Thyroid gland (tissue), 4 donors: ENCODE measurements around the gene ARMS2.

ENCODE experiments used
- POLR2A ChIP-seq, 2 donors: fragments of 450-650 bp; IDR thresholded peaks; one replicate each; pipeline ENCODE4 v1.6.1; 2017; ENCODE audit warnings: antibody characterized with exemption in 2 of 2, mild to moderate bottlenecking in 2 of 2, moderate library complexity in 1 of 2
- TF ChIP-seq, protein P1 (sequence below), 6 experiments: fragments of 200-600 bp in 3 of 6; fragments of 450-650 bp in 3 of 6; sonication (generic) in 3 of 6; IDR thresholded peaks; one replicate each; pipeline ENCODE4 v1.5.1; 2016 to 2019; ENCODE audit warnings: antibody characterized with exemption in 6 of 6, mild to moderate bottlenecking in 2 of 6, inconsistent platforms in 1 of 6, moderate library complexity in 1 of 6

GRCh38 chr10:122454071-122454470 lies 382 bp upstream of the ARMS2 start:
- TF ChIP-seq, protein P1, sequence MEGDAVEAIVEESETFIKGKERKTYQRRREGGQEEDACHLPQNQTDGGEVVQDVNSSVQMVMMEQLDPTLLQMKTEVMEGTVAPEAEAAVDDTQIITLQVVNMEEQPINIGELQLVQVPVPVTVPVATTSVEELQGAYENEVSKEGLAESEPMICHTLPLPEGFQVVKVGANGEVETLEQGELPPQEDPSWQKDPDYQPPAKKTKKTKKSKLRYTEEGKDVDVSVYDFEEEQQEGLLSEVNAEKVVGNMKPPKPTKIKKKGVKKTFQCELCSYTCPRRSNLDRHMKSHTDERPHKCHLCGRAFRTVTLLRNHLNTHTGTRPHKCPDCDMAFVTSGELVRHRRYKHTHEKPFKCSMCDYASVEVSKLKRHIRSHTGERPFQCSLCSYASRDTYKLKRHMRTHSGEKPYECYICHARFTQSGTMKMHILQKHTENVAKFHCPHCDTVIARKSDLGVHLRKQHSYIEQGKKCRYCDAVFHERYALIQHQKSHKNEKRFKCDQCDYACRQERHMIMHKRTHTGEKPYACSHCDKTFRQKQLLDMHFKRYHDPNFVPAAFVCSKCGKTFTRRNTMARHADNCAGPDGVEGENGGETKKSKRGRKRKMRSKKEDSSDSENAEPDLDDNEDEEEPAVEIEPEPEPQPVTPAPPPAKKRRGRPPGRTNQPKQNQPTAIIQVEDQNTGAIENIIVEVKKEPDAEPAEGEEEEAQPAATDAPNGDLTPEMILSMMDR (IDR thresholded peaks at IDR 0.05), result no peak
- TF ChIP-seq POLR2A (IDR thresholded peaks at IDR 0.05), result no peak
